Right lobe of liver (tissue), 6 donors: ENCODE results near the gene TRPM5. TPM values are rescaled to one million over a fixed set of nuclear protein-coding genes. Genes with fewer than 3 reads are reported as not detected.
A peak's percentile ranks its signal among the peaks of the same experiment; 100 is the strongest.

Source experiments
- ATAC-seq, 4 donors: fragments of 200-7000 bp; cut with Tn5 transposase; one replicate each; pipeline ENCODE4 v1.9.1; 2020; ENCODE audit warnings: mild to moderate bottlenecking in 4 of 4, moderate library complexity in 4 of 4
- DNase-seq, 3 donors: peaks; one replicate each; pipeline ENCODE4 v3.0.0-alpha.2; 2020
- H3K27ac ChIP-seq, 3 donors: fragments of 200-600 bp; one replicate each; pipeline ENCODE4 v1.8.0; 2022
- H3K27me3 ChIP-seq, 2 donors: fragments of 200-600 bp; one replicate each; pipeline ENCODE4 v1.8.0; 2022
- H3K36me3 ChIP-seq, 4 donors: fragments of 200-600 bp; sonication (generic) in 1 of 4; one replicate each; pipeline versions ENCODE4 v1.5.1 to v1.8.0; 2017 to 2022; ENCODE audit warnings: control low read depth in 1 of 4
- H3K4me1 ChIP-seq, 4 donors: fragments of 200-600 bp; sonication (generic) in 1 of 4; one replicate each; pipeline versions ENCODE4 v1.5.1 to v1.8.0; 2017 to 2022; ENCODE audit warnings: control low read depth in 1 of 4
- H3K4me3 ChIP-seq, 3 donors: fragments of 200-600 bp; one replicate each; pipeline ENCODE4 v1.8.0; 2022
- H3K9me3 ChIP-seq, 4 donors: fragments of 200-600 bp; sonication (generic) in 1 of 4; one replicate each; pipeline versions ENCODE4 v1.5.1 to v1.8.0; 2017 to 2022; ENCODE audit warnings: control low read depth in 1 of 4
- CTCF ChIP-seq, 4 donors: fragments of 200-600 bp in 3 of 4; fragments of 450-650 bp in 1 of 4; IDR thresholded peaks; one replicate each; pipeline versions ENCODE4 v1.5.1 to v1.8.0; 2016 to 2022; ENCODE audit warnings: antibody characterized with exemption in 4 of 4, mild to moderate bottlenecking in 2 of 4
- POLR2A ChIP-seq: fragments of 450-650 bp; IDR thresholded peaks from one replicate; pipeline ENCODE4 v1.6.1; 2017; ENCODE audit warnings: antibody characterized with exemption, mild to moderate bottlenecking
- WGBS: methylation state at CpG from one replicate; pipeline ENCODE4 v1.1.6; 2018; ENCODE audit warnings: low coverage, low lambda C conversion rate; ENCODE audit not compliant: insufficient coverage; ENCODE audit errors: missing lambda C conversion rate; 5-methylcytosine and 5-hydroxymethylcytosine counted together
- intact Hi-C, 2 donors: fragments of 100-400 bp; cut with DNase I; formaldehyde crosslinking; loops; one replicate each; pipeline versions ENCODE4 v1.11.2 to v1.14.1; 2022
- total RNA-seq, 6 experiments: library from RNA; depleted of rRNA in 2 of 6; stranded (reverse); fragments of >200 nt in 2 of 6; fragmentation: NEBNext Ultra II Directional in 3 of 6; extraction: Animal tissue kit (Norgen Biotek cat#: 25700) in 3 of 6; gene quantifications; one replicate each; pipeline versions ENCODE4 v1.1.0 to v1.2.4, GENCODE V29; 2016 to 2023
- donor health status: DM: no; HTN: yes; CAD: no.
- donor health status: DM: no; HTN: no; CAD: no.
- donor health status: DM: no; HTN: no; CAD: no.
- donor health status: DM: no; HTN: yes; CAD: no.
- donor health status: DM: no; HTN: yes; CAD: no.

Gene TRPM5
- total RNA-seq, 6 experiments from 2014 or later: not detected

- Histone ChIP-seq H3K9me3 (no peaks in the 10 kb centered on the region), H3K36me3 (no peaks in the 10 kb centered on the region), H3K27me3 (peaks cover 0 to 4% of the 10 kb centered on the region in 2 donors), H3K27ac (no peak overlapping the region), H3K4me3 (no peak overlapping the region), H3K4me1 (no peaks in the 10 kb centered on the region)
- intact Hi-C loops: loop anchor here in 1 of 2 donors (10.0 kb wide), 1 partner anchor 68 kb away; no protein-coding TSS in a partner anchor
- TF ChIP-seq CTCF (IDR thresholded peaks at IDR 0.05): no peak
- TF ChIP-seq POLR2A: no peak
- ATAC-seq: peak in 3 of 4 donors; percentile 19 to 35 (median 26)
- WGBS: 17% methylated on average over 4 of the region's 15 CpGs
- peak in 2 of 3 donors; percentile 53 to 69 for DNase-seq
These were observed 2.4 kb upstream of the TRPM5 start for GRCh38 chr11:2446590-2447252.

- Histone ChIP-seq H3K27me3 (peaks cover 0 to 4% of the 10 kb centered on the region in 2 donors), H3K27ac (no peak overlapping the region), H3K4me1 (no peaks in the 10 kb centered on the region), H3K9me3 (no peaks in the 10 kb centered on the region), H3K4me3 (peak overlapping the region; percentile 14 to 49 (median 16)), H3K36me3 (no peaks in the 10 kb centered on the region)
- WGBS: 32% methylated on average over 5 of the region's 23 CpGs
- intact Hi-C loops: loop anchor here in 1 of 2 donors (10.0 kb wide), 1 partner anchor 69 kb away; no protein-coding TSS in a partner anchor
- TF ChIP-seq CTCF (IDR thresholded peaks at IDR 0.05) (no peak), POLR2A (no peak)
- peak in 2 of 3 donors; percentile 49 to 57 for DNase-seq
- peak in 2 of 4 donors; percentile 12 to 29 for ATAC-seq
These were observed 1.6 kb upstream of the TRPM5 start for GRCh38 chr11:2445746-2446551.

GRCh38 chr11:2444821-2445745 is 769 bp upstream of the TRPM5 start, which contains the start of gene KCNQ1:
TSS of gene KCNQ1 (plus strand) at chr11:2445008. CDS start at chr11:2445099, 91 bp downstream.
- no peaks in the 10 kb centered on the region for H3K4me1 ChIP-seq
- DNase-seq: peak; percentile 54 to 67 (median 55)
- peak within 1 kb of the TSS; percentile 14 to 49 (median 16) for H3K4me3 ChIP-seq
- H3K27ac ChIP-seq: no peak within 1 kb of the TSS
- 8% methylated on average over 14 of the region's 116 CpGs for WGBS
- no peaks in the 10 kb centered on the region for H3K9me3 ChIP-seq
- TF ChIP-seq POLR2A: peak; percentile 56
- TF ChIP-seq CTCF (IDR thresholded peaks at IDR 0.05): peak in 1 of 4 donors; percentile 16
- intact Hi-C loops: loop anchor here in 1 of 2 donors (10.0 kb wide), 1 partner anchor 70 kb away; no protein-coding TSS in a partner anchor
- no peaks in the 10 kb centered on the region for H3K36me3 ChIP-seq
- peak; percentile 69 to 82 (median 74) for ATAC-seq
- H3K27me3 ChIP-seq: peaks cover 0 to 4% of the 10 kb centered on the region in 2 donors

GRCh38 chr11:2443406-2443805 is 908 bp downstream of the TRPM5 start:
- 52% methylated on average over 8 of the region's 11 CpGs for WGBS
- Histone ChIP-seq H3K4me3 (no peak overlapping the region), H3K36me3 (no peaks in the 10 kb centered on the region), H3K4me1 (no peaks in the 10 kb centered on the region), H3K9me3 (no peaks in the 10 kb centered on the region), H3K27me3 (peaks cover 0 to 4% of the 10 kb centered on the region in 2 donors), H3K27ac (no peak overlapping the region)
- peak in 1 of 3 donors; percentile 38 for DNase-seq
- ATAC-seq: no peak
- TF ChIP-seq CTCF (IDR thresholded peaks at IDR 0.05): no peak
- no peak for TF ChIP-seq POLR2A
- intact Hi-C loops: loop anchor here in 1 of 2 donors (10.0 kb wide), 1 partner anchor 71 kb away; no protein-coding TSS in a partner anchor
